ENCODE results near the gene PARL. TPM values are rescaled to one million over a fixed set of nuclear protein-coding genes. Genes with fewer than 3 reads are reported as not detected.

PARL gene
- total and polyA plus RNA-seq, 9 of the 15 experiments (the other 6 are each of a cell fraction or from before 2014, with no cell fraction given) = 39.5 to 82.4 (median 57.4) TPM

DNA sequence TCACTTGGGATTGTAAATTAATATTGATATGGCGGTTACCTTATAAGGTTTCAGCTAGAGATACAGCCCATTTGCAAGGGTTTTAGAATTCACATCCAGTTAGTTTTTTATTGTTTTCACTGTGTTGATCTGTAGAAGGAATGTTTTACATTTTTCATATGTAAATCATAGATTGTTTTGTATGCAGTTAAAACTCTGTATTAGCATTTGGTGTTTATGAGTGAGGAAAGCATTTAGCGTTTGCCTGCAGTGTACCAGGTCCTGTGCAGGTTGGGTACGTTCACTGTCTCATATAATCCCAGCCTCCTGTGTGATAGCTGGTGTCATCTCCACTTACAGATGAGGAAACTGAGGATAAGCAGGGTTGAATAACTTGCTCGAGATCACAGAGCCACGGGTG, 83.1 kb downstream of the PARL start (continued):
- TF ChIP-seq CBX1 (IDR thresholded peaks at IDR 0.05; ENCODE audit: low read depth) (no peak), KDM2B (CRISPR knock-in tag; IDR thresholded peaks at IDR 0.05) (no peak)

DNA sequence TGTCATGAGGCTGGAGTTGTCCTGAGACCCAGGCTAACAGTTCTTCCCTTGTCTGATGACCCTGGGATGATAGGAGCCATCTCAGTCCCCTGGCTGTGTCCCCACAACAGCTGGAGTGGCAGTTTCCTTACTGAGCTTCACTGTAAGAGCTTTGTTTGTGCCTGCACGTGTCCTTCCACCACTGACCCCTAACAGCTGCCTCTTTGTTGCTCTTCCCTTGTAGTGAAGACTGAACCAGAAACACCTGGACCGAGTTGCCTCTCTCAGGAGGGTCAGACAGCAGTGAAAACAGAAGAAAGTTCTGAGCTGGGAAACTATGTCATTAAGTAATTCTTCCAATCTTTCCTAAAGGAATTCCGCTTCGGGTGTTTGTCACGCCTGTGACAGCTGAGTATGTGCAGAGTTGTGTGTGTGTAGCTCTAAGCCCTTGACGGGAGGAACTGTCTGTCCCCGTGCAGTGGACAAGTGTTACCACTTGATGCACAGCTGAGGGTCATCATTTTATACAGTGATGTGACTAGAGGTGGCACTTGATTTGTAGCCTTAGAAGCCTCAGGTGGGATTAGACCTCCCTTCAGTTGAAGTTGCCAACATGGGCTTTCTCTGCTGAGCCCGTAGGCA, 84.3 kb downstream of the PARL start:
- H4K20me1 ChIP-seq (replicated peaks; ENCODE audit: control insufficient read depth, insufficient read depth, low read length) = no peaks in the 10 kb centered on the region; the same call in 1 of the 2 replicates
- H3K4me1 ChIP-seq (replicated peaks in 1 of 2; ENCODE audit: control insufficient read depth in 2 of 2, insufficient read depth in 2 of 2, low read length in 2 of 2) = no peaks in the 10 kb centered on the region; a peak in 2 of 5 replicates
- in situ Hi-C loops (cut with MboI) = no loop called here
- no peak overlapping the region for H3K27ac ChIP-seq (ENCODE audit: extremely low read depth, low read depth, low read length)
- ATAC-seq (no peak), DNase-seq (ENCODE audit: extremely low read depth in 1 of 4, low spot score in 3 of 4) (no peak), FAIRE-seq (no peak)
- no peak overlapping the region for H2AFZ ChIP-seq (ENCODE audit: low read depth, low read length)
- ChIA-PET POLR2A (interaction anchor here (1.1 kb wide), 1 partner anchor 22 kb away, joined by 3 read pairs; no protein-coding TSS in a partner anchor), CTCF (ENCODE audit: low intra/inter-chr PET ratio) (no interaction called here)
- intact Hi-C loops (cut with micrococcal nuclease) = no loop called here
- no peak overlapping the region for H3K4me2 ChIP-seq (ENCODE audit: insufficient read depth, low read length)
- H3K9ac ChIP-seq (ENCODE audit: insufficient read depth in 1 of 2, low read depth in 2 of 2, low read length in 2 of 2) = no peak overlapping the region
- no TSS peak for BruUV-seq (replicated peaks)
- no peaks in the 10 kb centered on the region for H3K79me2 ChIP-seq (ENCODE audit: control insufficient read depth, insufficient read depth, low read length)
- peaks cover 71% of the 10 kb centered on the region for H3K36me3 ChIP-seq (ENCODE audit: control insufficient read depth, insufficient read depth, low read length)
- H3K4me3 ChIP-seq = no peak overlapping the region
- H3K27me3 ChIP-seq (ENCODE audit: control insufficient read depth in 2 of 2, insufficient read depth in 2 of 2, low read length in 2 of 2) = no peaks in the 10 kb centered on the region
- WGBS (ENCODE audit: insufficient coverage, low coverage, missing lambda C conversion rate) = 90% methylated on average over 8 of the region's 8 CpGs
- no peaks in the 10 kb centered on the region for H3K9me3 ChIP-seq (replicated peaks; ENCODE audit: control insufficient read depth, insufficient read depth, low read depth, low read length)
- H3K9me1 ChIP-seq (ENCODE audit: control insufficient read depth, insufficient read depth, low read length) = no peaks in the 10 kb centered on the region
- TF ChIP-seq SIN3A (IDR thresholded peaks at IDR 0.05; ENCODE audit: borderline replicate concordance in 2 of 2, control insufficient read depth in 1 of 2, low read depth in 2 of 2, low read length in 2 of 2) (no peak), ZC3H11A (IDR thresholded peaks at IDR 0.05; ENCODE audit: low read depth, low read length) (no peak), TAF15 (IDR thresholded peaks at IDR 0.05; ENCODE audit: low read depth, low read length) (no peak), LARP7 (IDR thresholded peaks at IDR 0.05) (no peak), GTF2E2 (tag; IDR thresholded peaks at IDR 0.05) (no peak), SRSF1 (IDR thresholded peaks at IDR 0.05; ENCODE audit: low read depth, low read length) (no peak), ZNF699 (CRISPR knock-in tag; IDR thresholded peaks at IDR 0.05; ENCODE audit: insufficient replicate concordance) (no peak)
- TF ChIP-seq, protein P1, sequence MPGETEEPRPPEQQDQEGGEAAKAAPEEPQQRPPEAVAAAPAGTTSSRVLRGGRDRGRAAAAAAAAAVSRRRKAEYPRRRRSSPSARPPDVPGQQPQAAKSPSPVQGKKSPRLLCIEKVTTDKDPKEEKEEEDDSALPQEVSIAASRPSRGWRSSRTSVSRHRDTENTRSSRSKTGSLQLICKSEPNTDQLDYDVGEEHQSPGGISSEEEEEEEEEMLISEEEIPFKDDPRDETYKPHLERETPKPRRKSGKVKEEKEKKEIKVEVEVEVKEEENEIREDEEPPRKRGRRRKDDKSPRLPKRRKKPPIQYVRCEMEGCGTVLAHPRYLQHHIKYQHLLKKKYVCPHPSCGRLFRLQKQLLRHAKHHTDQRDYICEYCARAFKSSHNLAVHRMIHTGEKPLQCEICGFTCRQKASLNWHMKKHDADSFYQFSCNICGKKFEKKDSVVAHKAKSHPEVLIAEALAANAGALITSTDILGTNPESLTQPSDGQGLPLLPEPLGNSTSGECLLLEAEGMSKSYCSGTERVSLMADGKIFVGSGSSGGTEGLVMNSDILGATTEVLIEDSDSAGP (CRISPR knock-in tag; IDR thresholded peaks at IDR 0.05) = no peak
- TF ChIP-seq, protein P2, sequence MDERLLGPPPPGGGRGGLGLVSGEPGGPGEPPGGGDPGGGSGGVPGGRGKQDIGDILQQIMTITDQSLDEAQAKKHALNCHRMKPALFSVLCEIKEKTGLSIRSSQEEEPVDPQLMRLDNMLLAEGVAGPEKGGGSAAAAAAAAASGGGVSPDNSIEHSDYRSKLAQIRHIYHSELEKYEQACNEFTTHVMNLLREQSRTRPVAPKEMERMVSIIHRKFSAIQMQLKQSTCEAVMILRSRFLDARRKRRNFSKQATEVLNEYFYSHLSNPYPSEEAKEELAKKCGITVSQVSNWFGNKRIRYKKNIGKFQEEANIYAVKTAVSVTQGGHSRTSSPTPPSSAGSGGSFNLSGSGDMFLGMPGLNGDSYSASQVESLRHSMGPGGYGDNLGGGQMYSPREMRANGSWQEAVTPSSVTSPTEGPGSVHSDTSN (CRISPR knock-in tag; IDR thresholded peaks at IDR 0.05; ENCODE audit: low read depth) = no peak
- TF ChIP-seq, protein P2 (tag; conservative IDR thresholded peaks at IDR 0.05; ENCODE audit: low read depth) = no peak
- TF ChIP-seq, protein P3, sequence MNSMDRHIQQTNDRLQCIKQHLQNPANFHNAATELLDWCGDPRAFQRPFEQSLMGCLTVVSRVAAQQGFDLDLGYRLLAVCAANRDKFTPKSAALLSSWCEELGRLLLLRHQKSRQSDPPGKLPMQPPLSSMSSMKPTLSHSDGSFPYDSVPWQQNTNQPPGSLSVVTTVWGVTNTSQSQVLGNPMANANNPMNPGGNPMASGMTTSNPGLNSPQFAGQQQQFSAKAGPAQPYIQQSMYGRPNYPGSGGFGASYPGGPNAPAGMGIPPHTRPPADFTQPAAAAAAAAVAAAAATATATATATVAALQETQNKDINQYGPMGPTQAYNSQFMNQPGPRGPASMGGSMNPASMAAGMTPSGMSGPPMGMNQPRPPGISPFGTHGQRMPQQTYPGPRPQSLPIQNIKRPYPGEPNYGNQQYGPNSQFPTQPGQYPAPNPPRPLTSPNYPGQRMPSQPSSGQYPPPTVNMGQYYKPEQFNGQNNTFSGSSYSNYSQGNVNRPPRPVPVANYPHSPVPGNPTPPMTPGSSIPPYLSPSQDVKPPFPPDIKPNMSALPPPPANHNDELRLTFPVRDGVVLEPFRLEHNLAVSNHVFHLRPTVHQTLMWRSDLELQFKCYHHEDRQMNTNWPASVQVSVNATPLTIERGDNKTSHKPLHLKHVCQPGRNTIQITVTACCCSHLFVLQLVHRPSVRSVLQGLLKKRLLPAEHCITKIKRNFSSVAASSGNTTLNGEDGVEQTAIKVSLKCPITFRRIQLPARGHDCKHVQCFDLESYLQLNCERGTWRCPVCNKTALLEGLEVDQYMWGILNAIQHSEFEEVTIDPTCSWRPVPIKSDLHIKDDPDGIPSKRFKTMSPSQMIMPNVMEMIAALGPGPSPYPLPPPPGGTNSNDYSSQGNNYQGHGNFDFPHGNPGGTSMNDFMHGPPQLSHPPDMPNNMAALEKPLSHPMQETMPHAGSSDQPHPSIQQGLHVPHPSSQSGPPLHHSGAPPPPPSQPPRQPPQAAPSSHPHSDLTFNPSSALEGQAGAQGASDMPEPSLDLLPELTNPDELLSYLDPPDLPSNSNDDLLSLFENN (IDR thresholded peaks at IDR 0.05; ENCODE audit: low read depth in 2 of 2, low read length in 2 of 2) = no peak
